ENCODE measurements around the gene IFIT3. TPM values are rescaled to one million over a fixed set of nuclear protein-coding genes. Genes with fewer than 3 reads are reported as not detected.

The IFIT3 gene, protein sequence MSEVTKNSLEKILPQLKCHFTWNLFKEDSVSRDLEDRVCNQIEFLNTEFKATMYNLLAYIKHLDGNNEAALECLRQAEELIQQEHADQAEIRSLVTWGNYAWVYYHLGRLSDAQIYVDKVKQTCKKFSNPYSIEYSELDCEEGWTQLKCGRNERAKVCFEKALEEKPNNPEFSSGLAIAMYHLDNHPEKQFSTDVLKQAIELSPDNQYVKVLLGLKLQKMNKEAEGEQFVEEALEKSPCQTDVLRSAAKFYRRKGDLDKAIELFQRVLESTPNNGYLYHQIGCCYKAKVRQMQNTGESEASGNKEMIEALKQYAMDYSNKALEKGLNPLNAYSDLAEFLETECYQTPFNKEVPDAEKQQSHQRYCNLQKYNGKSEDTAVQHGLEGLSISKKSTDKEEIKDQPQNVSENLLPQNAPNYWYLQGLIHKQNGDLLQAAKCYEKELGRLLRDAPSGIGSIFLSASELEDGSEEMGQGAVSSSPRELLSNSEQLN
- 0.64 and 9.9 TPM in 2 replicates for total RNA-seq

DNA sequence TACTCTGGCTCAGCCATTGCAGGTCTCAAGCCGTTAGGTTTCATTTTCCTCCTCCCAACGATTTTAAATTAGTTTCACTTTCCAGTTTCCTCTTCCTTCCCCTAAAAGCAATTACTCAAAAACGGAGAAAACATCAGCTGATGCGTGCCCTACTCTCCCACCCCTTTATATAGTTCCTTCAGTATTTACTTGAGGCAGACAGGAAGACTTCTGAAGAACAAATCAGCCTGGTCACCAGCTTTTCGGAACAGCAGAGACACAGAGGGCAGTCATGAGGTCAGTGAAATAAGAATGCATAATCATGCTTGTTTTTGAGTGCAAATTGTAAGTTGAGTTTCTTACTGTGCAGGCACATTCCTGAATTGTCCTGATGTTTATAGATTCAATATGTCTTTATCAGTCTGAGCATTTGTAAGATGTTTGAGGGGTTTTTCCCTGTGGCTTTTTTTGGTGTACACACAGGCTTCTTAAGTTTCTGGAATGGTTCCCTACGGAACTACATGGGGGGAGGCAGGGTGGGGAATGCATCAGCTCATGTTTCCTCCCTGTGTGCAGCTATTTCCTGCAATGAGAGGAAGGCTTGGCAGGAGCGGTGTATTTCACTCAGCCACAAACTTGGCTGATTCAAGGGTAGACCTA is at the start of gene IFIT3:
Gene IFIT3 (plus strand): TSS at position 195 of the 639 bp plus-strand sequence. CDS start 77 bp downstream, at position 272.

DNA sequence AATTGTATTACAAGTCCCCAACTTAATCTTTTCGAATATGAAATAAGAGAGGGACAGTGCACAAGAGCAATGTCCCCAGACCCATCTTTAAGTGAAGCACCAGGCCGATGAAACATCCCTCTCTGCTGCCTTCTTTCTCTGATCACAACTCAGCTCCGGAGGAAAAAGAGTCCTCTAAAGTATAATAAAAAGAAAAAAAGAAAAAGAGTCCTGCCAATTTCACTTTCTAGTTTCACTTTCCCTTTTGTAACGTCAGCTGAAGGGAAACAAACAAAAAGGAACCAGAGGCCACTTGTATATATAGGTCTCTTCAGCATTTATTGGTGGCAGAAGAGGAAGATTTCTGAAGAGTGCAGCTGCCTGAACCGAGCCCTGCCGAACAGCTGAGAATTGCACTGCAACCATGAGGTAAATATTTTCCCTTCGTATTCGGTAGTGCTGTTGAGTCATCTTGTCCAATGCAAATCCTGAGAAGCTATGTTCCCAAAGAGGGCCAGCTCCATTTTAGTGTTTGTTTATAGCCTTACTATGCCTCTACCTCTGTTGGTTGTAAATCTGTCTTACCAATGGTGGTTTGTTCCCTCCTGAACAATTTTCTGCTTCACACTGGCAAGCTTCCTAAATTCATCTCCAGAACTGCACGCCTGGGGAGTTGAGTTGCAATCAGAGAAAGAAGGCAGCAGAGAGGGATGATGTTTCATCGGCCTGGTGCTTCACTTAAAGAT is 25.9 kb upstream of the IFIT3 start, which contains the start of gene IFIT2:
Gene IFIT2 (plus strand): TSS at position 326 of the 725 bp plus-strand sequence. CDS start 78 bp downstream, at position 404.

DNA sequence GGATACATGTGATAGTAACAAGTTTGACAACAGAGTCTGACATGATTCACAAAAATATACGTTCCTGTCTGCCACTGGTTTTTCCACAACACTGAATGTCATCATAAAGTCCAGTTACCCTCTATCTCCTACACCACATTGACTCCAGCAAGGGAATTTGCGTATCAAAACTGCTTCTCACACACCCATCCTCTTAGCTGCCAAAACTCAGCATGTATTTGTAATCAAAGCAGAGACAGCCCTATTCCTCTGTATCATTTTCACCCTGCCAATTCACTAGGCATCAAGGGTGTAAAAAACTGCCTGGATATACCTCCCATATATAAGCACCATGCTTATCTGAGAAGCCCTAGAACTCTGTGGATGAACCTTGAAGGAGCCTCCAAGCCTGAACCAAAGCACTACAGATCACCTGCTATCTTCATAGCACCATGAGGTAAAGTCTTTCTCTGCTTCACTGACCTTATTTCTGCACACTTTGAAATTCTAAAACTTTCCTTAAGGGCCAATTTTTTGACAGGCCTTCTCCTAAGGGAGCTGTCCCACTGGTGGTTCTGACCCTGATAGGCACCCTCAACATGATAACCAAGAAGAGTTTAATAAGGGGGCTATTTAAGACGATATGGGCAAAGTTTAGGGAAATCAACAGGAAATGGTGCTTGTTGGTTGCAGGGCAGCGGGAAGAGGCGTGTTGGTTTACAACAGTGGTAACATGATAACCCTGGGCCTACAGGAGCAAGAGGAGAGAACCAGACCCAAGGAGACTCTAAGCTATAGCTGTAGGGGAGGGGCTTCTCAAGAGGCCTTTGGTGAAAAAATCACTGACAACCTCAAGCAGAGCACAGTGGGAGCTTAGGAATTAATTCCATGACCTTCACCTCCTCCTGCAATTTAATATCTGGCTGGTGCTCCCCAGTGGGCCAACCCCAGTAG is 50.2 kb downstream of the IFIT3 start, which contains the start of gene IFIT1B:
Gene IFIT1B (plus strand): TSS at position 352 of the 933 bp plus-strand sequence. CDS start 80 bp downstream, at position 432.

Other genes starting within 250 kb of the IFIT3 start
- under 0.01 TPM in 1 of 2 replicates, not detected in the other for gene CH25H, start 120.7 kb upstream of the IFIT3 start, total RNA-seq
- 34.1 and 43.4 TPM in 2 replicates for gene LIPA, start 76.2 kb upstream of the IFIT3 start, total RNA-seq
- gene IFIT2, start 26.0 kb upstream of the IFIT3 start, total RNA-seq: 0.21 and 6.3 TPM in 2 replicates
- not detected in 2 replicates for gene IFIT1B, start 50.1 kb downstream of the IFIT3 start, total RNA-seq
- gene IFIT1, start 64.6 kb downstream of the IFIT3 start, total RNA-seq: 3.4 TPM in 1 of 2 replicates, not detected in the other
- 5.5 and 9.9 TPM in 2 replicates for gene IFIT5, start 86.6 kb downstream of the IFIT3 start, total RNA-seq
- under 0.01 and 3.6 TPM in 2 replicates for gene SLC16A12, start 207.6 kb downstream of the IFIT3 start, total RNA-seq